ENCODE data around the gene POU2F2.

DNA sequence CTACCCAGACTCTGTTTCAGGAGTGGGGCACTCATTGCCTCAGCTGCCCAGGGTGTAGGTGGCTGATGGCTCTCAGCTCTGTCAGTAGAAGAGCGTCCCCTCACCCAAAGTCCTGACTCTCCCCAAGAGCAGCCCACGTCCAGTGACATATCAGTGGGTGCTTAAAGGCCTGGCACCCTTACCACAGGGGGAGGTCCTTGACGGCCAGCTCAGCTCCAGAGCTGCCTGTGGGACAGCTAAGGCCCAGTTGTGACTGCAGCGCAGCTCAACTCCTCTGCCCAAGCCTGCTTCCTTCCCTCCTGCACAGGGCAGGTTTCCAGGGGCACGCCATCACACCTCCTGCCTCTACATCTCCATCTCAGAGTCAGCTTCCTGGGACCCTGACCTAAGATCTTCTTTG, 94.6 kb downstream of the POU2F2 start:
- TF ChIP-seq, protein P1, sequence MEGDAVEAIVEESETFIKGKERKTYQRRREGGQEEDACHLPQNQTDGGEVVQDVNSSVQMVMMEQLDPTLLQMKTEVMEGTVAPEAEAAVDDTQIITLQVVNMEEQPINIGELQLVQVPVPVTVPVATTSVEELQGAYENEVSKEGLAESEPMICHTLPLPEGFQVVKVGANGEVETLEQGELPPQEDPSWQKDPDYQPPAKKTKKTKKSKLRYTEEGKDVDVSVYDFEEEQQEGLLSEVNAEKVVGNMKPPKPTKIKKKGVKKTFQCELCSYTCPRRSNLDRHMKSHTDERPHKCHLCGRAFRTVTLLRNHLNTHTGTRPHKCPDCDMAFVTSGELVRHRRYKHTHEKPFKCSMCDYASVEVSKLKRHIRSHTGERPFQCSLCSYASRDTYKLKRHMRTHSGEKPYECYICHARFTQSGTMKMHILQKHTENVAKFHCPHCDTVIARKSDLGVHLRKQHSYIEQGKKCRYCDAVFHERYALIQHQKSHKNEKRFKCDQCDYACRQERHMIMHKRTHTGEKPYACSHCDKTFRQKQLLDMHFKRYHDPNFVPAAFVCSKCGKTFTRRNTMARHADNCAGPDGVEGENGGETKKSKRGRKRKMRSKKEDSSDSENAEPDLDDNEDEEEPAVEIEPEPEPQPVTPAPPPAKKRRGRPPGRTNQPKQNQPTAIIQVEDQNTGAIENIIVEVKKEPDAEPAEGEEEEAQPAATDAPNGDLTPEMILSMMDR (IDR thresholded peaks at IDR 0.05; ENCODE audit: borderline replicate concordance, extremely low read depth, low read length, poor library complexity, severe bottlenecking) = no peak
- no peak for TF ChIP-seq EZH2 (IDR thresholded peaks at IDR 0.05; ENCODE audit: borderline replicate concordance, low read depth, low read length, severe bottlenecking)
